Thyroid gland (tissue), 4 donors: ENCODE measurements around the gene SALL2.

Source experiments
- POLR2A ChIP-seq, 2 donors: fragments of 450-650 bp; IDR thresholded peaks; one replicate each; pipeline ENCODE4 v1.6.1; 2017; ENCODE audit warnings: antibody characterized with exemption in 2 of 2, mild to moderate bottlenecking in 2 of 2, moderate library complexity in 1 of 2
- TF ChIP-seq, protein P1 (sequence below), 6 experiments: fragments of 200-600 bp in 3 of 6; fragments of 450-650 bp in 3 of 6; sonication (generic) in 3 of 6; IDR thresholded peaks; one replicate each; pipeline ENCODE4 v1.5.1; 2016 to 2019; ENCODE audit warnings: antibody characterized with exemption in 6 of 6, mild to moderate bottlenecking in 2 of 6, inconsistent platforms in 1 of 6, moderate library complexity in 1 of 6

DNA sequence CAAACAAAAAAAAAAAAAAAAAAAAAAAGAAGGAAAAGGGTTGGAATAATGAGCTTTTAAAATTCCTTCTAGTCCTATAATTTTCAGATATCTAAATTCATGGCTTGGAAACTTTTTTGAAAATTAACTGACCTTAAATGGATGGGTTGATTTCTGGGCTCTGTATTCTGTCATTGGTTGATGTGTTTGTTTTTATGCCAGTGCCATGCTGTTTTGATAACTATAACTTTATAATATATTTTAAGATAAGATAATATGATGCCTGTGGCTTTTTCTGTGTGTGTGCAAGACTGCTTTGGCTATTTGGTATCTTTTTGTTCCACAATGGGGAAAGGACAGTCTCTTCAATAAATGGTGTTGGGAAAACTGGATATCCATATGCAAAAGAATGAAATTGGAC is 46.5 kb upstream of the SALL2 start:
- TF ChIP-seq, protein P1, sequence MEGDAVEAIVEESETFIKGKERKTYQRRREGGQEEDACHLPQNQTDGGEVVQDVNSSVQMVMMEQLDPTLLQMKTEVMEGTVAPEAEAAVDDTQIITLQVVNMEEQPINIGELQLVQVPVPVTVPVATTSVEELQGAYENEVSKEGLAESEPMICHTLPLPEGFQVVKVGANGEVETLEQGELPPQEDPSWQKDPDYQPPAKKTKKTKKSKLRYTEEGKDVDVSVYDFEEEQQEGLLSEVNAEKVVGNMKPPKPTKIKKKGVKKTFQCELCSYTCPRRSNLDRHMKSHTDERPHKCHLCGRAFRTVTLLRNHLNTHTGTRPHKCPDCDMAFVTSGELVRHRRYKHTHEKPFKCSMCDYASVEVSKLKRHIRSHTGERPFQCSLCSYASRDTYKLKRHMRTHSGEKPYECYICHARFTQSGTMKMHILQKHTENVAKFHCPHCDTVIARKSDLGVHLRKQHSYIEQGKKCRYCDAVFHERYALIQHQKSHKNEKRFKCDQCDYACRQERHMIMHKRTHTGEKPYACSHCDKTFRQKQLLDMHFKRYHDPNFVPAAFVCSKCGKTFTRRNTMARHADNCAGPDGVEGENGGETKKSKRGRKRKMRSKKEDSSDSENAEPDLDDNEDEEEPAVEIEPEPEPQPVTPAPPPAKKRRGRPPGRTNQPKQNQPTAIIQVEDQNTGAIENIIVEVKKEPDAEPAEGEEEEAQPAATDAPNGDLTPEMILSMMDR (IDR thresholded peaks at IDR 0.05), result no peak
- no peak for TF ChIP-seq POLR2A (IDR thresholded peaks at IDR 0.05)
